BLaER1 (cell line): Measurements from ENCODE around the gene PNMA8B.
"Not testable (repeated sequence)": the region's sequence is repeated elsewhere in the genome, so short reads cannot be mapped to it uniquely, and the experiment has no call there.

Experiments used
- H3K27ac ChIP-seq: shearing (Covaris generic); formaldehyde crosslinking; 2 replicates; pipeline ENCODE4 v1.8.1; 2022
- H3K27me3 ChIP-seq: shearing (Covaris generic); formaldehyde crosslinking; 2 replicates; pipeline ENCODE4 v1.8.1; 2022
- H3K36me3 ChIP-seq: shearing (Covaris generic); formaldehyde crosslinking; 2 replicates; pipeline ENCODE4 v1.8.1; 2022
- H3K4me1 ChIP-seq: shearing (Covaris generic); formaldehyde crosslinking; 2 replicates; pipeline ENCODE4 v1.8.1; 2022
- H3K4me2 ChIP-seq: shearing (Covaris generic); formaldehyde crosslinking; 2 replicates; pipeline ENCODE4 v1.8.1; 2022
- H3K4me3 ChIP-seq: shearing (Covaris generic); formaldehyde crosslinking; 2 replicates; pipeline ENCODE4 v1.8.1; 2022
- H3K9ac ChIP-seq: shearing (Covaris generic); formaldehyde crosslinking; 2 replicates; pipeline ENCODE4 v1.8.1; 2022
- H3K9me3 ChIP-seq: shearing (Covaris generic); formaldehyde crosslinking; 2 replicates; pipeline ENCODE4 v1.8.1; 2022
- H4K20me1 ChIP-seq: shearing (Covaris generic); formaldehyde crosslinking; 2 replicates; pipeline ENCODE4 v1.8.1; 2022
- Cebpa-rat ChIP-seq: shearing (Covaris generic); IDR thresholded peaks from 2 replicates; pipeline ENCODE4 v1.8.1; 2022

PNMA8B gene

DNA sequence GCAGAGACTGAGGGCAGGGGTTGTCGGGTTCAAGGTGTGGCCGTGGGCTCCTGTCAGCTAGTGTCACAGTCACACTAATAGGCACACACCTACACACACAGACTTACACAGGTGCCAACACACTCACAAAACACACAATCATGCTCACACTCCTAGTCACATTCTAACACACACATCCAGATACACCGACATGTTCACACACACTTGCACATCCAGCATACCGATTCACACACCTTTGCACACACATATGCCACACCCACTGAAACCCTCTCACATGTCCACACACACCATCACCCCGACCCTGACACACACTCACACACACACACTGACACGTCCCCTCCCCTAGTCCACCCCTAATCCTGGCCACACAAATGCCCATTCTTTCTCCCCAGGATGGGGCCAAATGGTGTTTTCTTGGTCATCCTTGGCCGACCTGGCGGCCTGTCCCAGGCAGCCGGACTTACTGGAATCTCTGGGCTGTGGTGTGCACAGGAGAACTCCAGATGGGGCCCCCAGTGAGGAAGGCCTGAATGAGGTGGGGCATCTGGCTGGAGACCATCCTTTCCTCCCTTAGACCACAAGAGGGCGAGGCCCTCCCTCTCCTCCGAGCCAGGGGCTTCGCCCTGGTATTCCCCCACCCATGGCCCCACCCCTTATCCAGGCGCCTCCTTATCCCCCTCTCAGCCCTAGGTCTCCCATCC is 19.1 kb upstream of the PNMA8B start:
- H3K4me1 ChIP-seq = peaks cover 38% of the 10 kb centered on the region
- H3K4me3 ChIP-seq = no peak overlapping the region
- no peak overlapping the region for H3K9ac ChIP-seq
- H3K9me3 ChIP-seq = peaks cover 6% of the 10 kb centered on the region
- TF ChIP-seq Cebpa-rat = no peak
- H3K27me3 ChIP-seq = no peaks in the 10 kb centered on the region
- no peaks in the 10 kb centered on the region for H4K20me1 ChIP-seq
- no peak overlapping the region for H3K4me2 ChIP-seq
- H3K36me3 ChIP-seq = no peaks in the 10 kb centered on the region
- no peak overlapping the region for H3K27ac ChIP-seq

GRCh38 chr19:46513461-46514236 is 18.0 kb upstream of the PNMA8B start:
- peaks cover 6% of the 10 kb centered on the region for H3K9me3 ChIP-seq
- no peak for TF ChIP-seq Cebpa-rat
- H4K20me1 ChIP-seq = no peaks in the 10 kb centered on the region
- no peaks in the 10 kb centered on the region for H3K36me3 ChIP-seq
- H3K27ac ChIP-seq = no peak overlapping the region
- H3K4me3 ChIP-seq = no peak overlapping the region
- H3K4me2 ChIP-seq = no peak overlapping the region
- H3K4me1 ChIP-seq = peaks cover 27% of the 10 kb centered on the region
- no peak overlapping the region for H3K9ac ChIP-seq
- H3K27me3 ChIP-seq = no peaks in the 10 kb centered on the region

- no peak overlapping the region for H3K4me3 ChIP-seq
Measured at GRCh38 chr19:46511237-46511636, 15.6 kb upstream of the PNMA8B start.

GRCh38 chr19:46508206-46508605 is 12.5 kb upstream of the PNMA8B start:
- H3K27ac ChIP-seq = no peak overlapping the region
- H3K36me3 ChIP-seq = no peaks in the 10 kb centered on the region
- H3K27me3 ChIP-seq = no peaks in the 10 kb centered on the region

More at GRCh38 chr19:46511237-46511636, 15.6 kb upstream of the PNMA8B start:
- Histone ChIP-seq H4K20me1 (no peaks in the 10 kb centered on the region), H3K9ac (no peak overlapping the region), H3K4me1 (peaks cover 14% of the 10 kb centered on the region), H3K4me2 (no peak overlapping the region), H3K27me3 (no peaks in the 10 kb centered on the region), H3K27ac (no peak overlapping the region), H3K36me3 (no peaks in the 10 kb centered on the region), H3K9me3 (peaks cover 6% of the 10 kb centered on the region)
- no peak for TF ChIP-seq Cebpa-rat

DNA sequence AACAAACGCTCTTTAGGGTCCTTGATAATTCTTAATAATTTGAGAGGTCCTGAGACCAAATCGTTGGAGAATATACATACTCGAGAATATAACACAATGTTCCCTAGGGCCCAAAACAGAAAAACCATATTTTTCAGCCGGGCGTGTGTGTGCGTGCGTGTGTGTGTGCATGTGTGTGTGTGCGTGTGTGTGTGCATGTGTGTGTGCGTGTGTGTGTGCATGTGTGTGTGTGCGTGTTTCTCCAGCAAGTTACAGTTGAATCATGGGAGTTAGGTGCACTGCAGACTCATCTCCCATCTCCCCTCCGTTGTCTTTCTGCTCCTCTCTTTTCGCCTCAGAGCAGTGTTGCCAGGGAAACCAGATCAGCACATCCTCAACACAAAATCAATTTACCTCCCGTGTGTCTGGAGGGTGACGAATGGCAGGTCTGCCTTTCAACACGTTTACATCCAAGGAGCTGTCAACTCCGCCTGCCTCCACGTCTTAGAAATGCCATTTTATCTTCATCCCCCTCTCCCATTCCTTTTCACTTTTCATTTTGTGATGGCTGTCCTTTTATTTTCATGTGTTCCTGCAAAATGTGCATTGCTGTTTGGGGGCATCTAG is 8.3 kb upstream of the PNMA8B start:
- no peaks in the 10 kb centered on the region for H3K9me3 ChIP-seq
- H3K27ac ChIP-seq = no peak overlapping the region
- no peak overlapping the region for H3K4me2 ChIP-seq
- no peak overlapping the region for H3K9ac ChIP-seq
- H3K27me3 ChIP-seq = no peaks in the 10 kb centered on the region
- H3K4me3 ChIP-seq = no peak overlapping the region
- no peak for TF ChIP-seq Cebpa-rat
- no peaks in the 10 kb centered on the region for H4K20me1 ChIP-seq
- no peaks in the 10 kb centered on the region for H3K36me3 ChIP-seq
- peaks cover 28% of the 10 kb centered on the region for H3K4me1 ChIP-seq

More at GRCh38 chr19:46508206-46508605, 12.5 kb upstream of the PNMA8B start:
- no peak overlapping the region for H3K9ac ChIP-seq
- peaks cover 6% of the 10 kb centered on the region for H3K9me3 ChIP-seq
- H3K4me2 ChIP-seq = peak overlapping the region; percentile 48
- TF ChIP-seq Cebpa-rat = no peak
- no peak overlapping the region for H3K4me3 ChIP-seq
- peaks cover 15% of the 10 kb centered on the region for H3K4me1 ChIP-seq
- no peaks in the 10 kb centered on the region for H4K20me1 ChIP-seq

DNA sequence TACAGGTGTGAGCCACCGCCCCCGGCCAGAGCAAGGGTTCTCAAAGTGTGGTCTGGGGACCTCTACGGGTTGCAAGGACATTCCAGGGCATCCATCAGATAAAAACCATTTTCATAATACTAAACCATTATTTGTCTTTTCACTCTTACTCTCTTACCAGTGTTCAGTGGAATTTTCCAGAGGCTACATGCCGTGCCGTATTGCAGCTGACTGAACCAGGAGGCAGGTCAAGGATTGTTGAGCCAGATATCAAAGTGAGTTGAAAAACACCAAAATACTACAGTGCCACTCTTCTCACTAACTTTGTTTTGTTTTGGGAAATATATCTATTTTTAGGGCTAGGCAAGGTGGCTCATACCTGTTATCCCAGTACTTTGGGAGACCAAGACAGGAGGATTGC is 7.2 kb upstream of the PNMA8B start:
- H3K4me3 ChIP-seq = no peak overlapping the region
- no peaks in the 10 kb centered on the region for H4K20me1 ChIP-seq
- no peak overlapping the region for H3K9ac ChIP-seq
- H3K36me3 ChIP-seq = no peaks in the 10 kb centered on the region
- no peaks in the 10 kb centered on the region for H3K9me3 ChIP-seq
- H3K27me3 ChIP-seq = no peaks in the 10 kb centered on the region
- TF ChIP-seq Cebpa-rat = no peak
- H3K4me1 ChIP-seq = peaks cover 32% of the 10 kb centered on the region
- no peak overlapping the region for H3K27ac ChIP-seq
- H3K4me2 ChIP-seq = no peak overlapping the region

GRCh38 chr19:46499692-46500091 is 4.0 kb upstream of the PNMA8B start:
- Histone ChIP-seq H3K9ac (no peak overlapping the region), H3K27ac (no peak overlapping the region), H4K20me1 (no peaks in the 10 kb centered on the region), H3K36me3 (no peaks in the 10 kb centered on the region), H3K27me3 (peaks cover 18% of the 10 kb centered on the region), H3K4me1 (peaks cover 36% of the 10 kb centered on the region), H3K4me2 (peak overlapping the region; percentile 55; the same call in 1 of the 2 replicates), H3K4me3 (no peak overlapping the region), H3K9me3 (no peaks in the 10 kb centered on the region)
- TF ChIP-seq Cebpa-rat = no peak

DNA sequence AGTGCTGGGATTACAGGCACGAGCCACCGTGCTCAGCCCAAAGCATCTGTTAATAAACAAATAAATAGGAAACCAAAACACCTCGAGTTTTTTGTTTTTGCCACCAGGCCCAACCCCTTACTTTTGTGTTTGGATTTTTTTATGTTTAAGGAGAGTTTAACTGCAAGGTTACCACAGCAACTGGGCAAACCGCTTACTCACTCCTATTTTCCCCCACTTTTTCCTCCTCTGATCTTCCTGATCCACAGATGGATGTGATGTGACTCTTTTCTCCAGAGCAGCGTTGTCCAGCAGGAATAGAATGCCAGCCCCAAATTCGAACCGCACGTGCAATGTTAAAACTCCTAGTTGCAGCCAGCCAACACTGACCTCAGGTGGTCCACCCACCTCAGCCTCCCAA is 2.1 kb upstream of the PNMA8B start:
- Histone ChIP-seq H3K27me3 (peaks cover 36% of the 10 kb centered on the region), H3K4me3 (no peak overlapping the region), H3K27ac (no peak overlapping the region), H3K36me3 (no peaks in the 10 kb centered on the region), H4K20me1 (no peaks in the 10 kb centered on the region), H3K4me1 (peaks cover 55% of the 10 kb centered on the region), H3K4me2 (peak overlapping the region; percentile 55), H3K9ac (no peak overlapping the region), H3K9me3 (no peaks in the 10 kb centered on the region)
- TF ChIP-seq Cebpa-rat = no peak

- not testable (repeated sequence) for H3K36me3 ChIP-seq, H3K9ac ChIP-seq, H3K27ac ChIP-seq, H4K20me1 ChIP-seq, H3K4me3 ChIP-seq, H3K9me3 ChIP-seq, H3K4me2 ChIP-seq
- H3K4me1 ChIP-seq = peaks cover 64% of the 10 kb centered on the region
- peaks cover 45% of the 10 kb centered on the region for H3K27me3 ChIP-seq
Measured at GRCh38 chr19:46496886-46497285, 1.2 kb upstream of the PNMA8B start.

DNA sequence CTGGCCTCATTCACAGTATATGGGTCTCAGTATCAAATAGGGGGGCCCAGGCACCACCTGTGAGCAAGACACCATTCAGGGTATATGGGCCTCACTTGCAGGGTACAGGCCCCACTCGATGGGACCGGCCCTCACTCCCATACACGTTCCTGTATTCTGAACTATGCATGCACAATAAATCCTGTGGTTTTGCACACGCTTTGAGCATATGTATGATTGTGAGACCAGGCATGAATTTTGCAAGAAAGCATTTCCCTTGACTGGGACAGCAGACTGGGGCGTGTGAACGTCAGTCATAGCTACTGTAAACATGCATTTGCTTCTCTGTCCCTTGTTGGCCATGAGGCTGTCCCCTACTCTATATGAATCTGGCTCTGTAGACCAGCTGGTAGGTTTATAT is 637 bp upstream of the PNMA8B start:
- H3K9ac ChIP-seq = no peak overlapping the region
- no peaks in the 10 kb centered on the region for H3K36me3 ChIP-seq
- TF ChIP-seq Cebpa-rat = no peak
- H3K27me3 ChIP-seq = peaks cover 51% of the 10 kb centered on the region
- H3K4me1 ChIP-seq = peaks cover 68% of the 10 kb centered on the region
- H3K9me3 ChIP-seq = no peaks in the 10 kb centered on the region
- H3K27ac ChIP-seq = no peak overlapping the region
- no peak overlapping the region for H3K4me3 ChIP-seq
- no peak overlapping the region for H3K4me2 ChIP-seq
- no peaks in the 10 kb centered on the region for H4K20me1 ChIP-seq
